ENCODE results near the gene CCDC167.

The CCDC167 gene

DNA sequence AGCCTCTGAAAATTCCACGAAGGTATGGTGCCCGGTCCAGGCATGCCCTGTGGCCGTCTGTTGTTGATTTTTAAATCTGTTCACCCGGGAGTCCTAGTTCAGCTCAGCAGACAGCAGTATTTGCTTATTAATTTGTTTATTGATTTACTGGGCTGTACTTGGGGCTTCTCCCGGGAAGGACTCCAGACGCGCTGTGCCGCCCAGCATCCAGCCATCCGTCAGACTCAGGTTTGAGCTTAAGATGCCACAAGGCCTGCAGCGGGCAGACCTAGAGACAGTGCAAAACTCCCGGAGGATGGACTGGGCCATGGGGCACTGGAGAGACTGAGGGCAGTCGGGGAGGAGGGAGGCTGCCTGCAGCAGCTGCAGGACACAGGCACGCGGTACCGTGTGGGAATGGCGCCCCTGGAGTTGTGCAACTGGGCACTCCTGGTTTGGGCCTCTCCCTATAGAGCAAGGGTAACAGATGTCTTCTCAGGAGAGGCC, 17.3 kb upstream of the CCDC167 start:
- DNase-seq (ENCODE audit: low read depth in 2 of 2): no peak
- TF ChIP-seq, protein P1, sequence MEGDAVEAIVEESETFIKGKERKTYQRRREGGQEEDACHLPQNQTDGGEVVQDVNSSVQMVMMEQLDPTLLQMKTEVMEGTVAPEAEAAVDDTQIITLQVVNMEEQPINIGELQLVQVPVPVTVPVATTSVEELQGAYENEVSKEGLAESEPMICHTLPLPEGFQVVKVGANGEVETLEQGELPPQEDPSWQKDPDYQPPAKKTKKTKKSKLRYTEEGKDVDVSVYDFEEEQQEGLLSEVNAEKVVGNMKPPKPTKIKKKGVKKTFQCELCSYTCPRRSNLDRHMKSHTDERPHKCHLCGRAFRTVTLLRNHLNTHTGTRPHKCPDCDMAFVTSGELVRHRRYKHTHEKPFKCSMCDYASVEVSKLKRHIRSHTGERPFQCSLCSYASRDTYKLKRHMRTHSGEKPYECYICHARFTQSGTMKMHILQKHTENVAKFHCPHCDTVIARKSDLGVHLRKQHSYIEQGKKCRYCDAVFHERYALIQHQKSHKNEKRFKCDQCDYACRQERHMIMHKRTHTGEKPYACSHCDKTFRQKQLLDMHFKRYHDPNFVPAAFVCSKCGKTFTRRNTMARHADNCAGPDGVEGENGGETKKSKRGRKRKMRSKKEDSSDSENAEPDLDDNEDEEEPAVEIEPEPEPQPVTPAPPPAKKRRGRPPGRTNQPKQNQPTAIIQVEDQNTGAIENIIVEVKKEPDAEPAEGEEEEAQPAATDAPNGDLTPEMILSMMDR (IDR thresholded peaks at IDR 0.05; ENCODE audit: low read depth, low read length): no peak
- no peak overlapping the region for H3K4me3 ChIP-seq (replicated peaks in 1 of 2; ENCODE audit: low read depth in 2 of 2, low read length in 2 of 2)

DNA sequence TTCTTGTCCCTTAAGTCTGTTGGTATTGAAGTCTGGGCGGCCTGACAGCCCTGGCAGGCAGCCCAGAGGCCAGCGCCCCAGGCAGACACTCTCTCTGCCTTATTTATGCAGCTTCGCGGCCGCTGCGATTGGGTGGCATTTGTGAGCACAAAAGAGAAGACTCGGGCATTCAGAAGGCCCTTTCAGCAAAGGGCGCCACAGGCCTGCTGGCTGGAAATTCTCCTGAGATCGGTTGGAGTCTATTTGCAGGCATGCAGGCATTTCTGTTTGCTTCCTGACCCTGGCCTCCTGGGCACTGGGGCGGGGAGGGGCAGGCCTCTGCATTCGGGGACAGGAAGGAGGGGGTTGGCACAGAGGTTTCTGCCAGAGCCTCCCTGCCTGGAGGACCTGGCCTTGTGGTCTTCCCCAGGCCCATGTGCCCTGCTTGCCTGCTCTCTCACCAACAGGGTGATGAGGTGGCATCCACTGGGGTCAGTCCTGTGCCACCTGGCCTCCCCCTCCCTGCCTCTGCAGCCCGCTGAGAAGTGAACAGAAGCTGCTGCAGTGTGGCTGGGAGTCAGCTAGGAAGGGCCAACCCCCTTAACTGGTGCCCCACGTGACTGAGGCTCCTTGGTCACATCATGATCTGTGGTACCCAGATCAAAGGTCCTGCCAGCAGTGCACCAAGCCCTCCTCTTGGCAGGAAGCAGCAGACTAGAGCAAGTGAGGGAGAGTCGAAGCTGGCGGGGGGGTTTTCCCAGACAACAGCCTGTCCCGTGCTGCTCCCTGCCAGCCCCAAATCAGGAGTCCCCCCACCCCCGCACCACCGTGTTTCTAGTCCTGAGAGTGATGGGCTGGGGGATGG, 16.6 kb upstream of the CCDC167 start:
- no peak overlapping the region for H3K4me3 ChIP-seq (replicated peaks in 1 of 2; ENCODE audit: low read depth in 2 of 2, low read length in 2 of 2)
- TF ChIP-seq, protein P1 (IDR thresholded peaks at IDR 0.05; ENCODE audit: low read depth, low read length): no peak
- DNase-seq (ENCODE audit: low read depth in 2 of 2): no peak

DNA sequence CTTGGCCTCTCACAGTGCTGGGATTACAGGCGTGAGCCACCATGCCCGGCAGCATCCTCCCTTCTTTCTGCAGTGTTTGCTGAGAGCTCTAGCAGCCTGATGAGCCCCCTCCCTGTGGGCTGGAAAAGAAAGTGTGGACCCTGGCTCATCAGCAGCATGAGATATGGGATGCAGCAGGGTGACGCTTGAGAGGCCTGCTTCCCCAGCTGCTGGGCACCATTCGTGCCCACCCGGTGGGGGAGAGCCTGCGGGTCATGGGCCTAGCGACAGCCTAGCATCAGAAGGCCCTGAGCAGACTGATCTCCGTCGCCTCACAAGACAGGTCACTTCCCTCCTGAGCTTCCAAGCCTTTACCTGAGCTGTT, 16.0 kb upstream of the CCDC167 start:
- TF ChIP-seq, protein P1 (IDR thresholded peaks at IDR 0.05; ENCODE audit: low read depth, low read length): no peak
- H3K4me3 ChIP-seq (replicated peaks in 1 of 2; ENCODE audit: low read depth in 2 of 2, low read length in 2 of 2): no peak overlapping the region
- no peak for DNase-seq (ENCODE audit: low read depth in 2 of 2)

DNA sequence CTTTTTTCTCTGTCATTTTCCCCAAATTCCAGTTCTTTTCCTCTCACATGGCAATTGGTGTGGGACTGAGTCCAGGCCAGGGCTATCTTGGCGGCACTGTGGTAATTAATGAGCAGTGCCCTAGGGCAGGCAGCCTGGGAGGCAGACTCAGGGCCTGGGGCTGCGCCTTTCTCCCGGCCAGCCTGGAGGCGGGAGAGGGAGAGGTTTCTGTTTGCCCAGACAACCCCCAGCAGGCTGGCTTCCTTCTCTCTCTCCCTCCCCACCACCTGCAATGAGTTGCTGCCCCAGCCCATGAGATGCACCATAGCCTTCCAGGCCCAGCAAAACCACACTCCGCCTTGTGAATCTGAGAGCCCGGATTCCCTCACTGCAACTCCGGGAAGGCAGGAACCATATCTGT, 15.1 kb upstream of the CCDC167 start:
- no peak overlapping the region for H3K4me3 ChIP-seq (replicated peaks in 1 of 2; ENCODE audit: low read depth in 2 of 2, low read length in 2 of 2)
- TF ChIP-seq, protein P1 (IDR thresholded peaks at IDR 0.05; ENCODE audit: low read depth, low read length): no peak
- DNase-seq (ENCODE audit: low read depth in 2 of 2): no peak

DNA sequence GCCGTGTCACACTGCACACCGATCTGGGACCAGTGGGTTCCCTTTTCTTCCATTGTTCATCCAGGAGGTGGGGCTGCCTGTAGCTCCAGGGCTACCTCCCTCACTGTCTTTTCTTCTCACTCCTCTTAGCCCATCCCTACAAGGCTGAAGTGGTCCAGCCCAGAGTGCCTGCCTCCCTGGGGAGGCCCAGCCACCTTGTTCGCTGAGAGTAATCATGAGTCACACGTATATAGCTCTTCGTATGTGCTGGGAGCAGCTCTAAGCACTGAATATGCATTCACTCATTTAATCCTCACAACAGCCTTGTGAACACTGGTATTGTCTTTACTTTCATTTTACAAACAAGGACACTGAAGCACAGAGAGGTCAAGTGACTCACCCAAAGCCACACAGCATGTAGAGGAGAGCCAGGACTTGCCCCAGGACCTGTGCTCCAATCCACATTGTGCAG, 14.7 kb upstream of the CCDC167 start:
- peak in 1 of 2 donors; percentile 77 for DNase-seq (ENCODE audit: low read depth in 2 of 2)
- TF ChIP-seq, protein P1 (IDR thresholded peaks at IDR 0.05; ENCODE audit: low read depth, low read length): no peak
- H3K4me3 ChIP-seq (replicated peaks in 1 of 2; ENCODE audit: low read depth in 2 of 2, low read length in 2 of 2): no peak overlapping the region

DNA sequence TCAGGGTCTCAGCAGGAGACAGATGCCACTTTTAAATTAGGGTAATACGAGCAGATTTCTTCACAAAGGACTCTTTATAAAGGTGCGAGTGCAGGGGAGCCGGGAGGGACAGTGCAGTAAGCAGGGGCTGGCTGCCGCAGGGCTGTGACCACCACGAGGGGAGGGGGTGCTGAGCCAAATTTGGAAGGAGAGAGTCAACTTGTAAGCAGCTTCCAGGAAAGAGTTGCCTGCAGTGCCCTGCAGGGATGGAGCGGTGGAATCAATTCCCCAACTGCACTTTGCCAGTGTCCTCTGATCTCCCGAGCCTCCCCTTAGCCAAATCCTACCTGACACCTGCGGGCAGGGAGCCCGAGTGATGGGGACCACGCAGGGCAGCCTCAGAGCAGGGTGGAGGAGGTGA, 13.9 kb upstream of the CCDC167 start:
- DNase-seq (ENCODE audit: low read depth in 2 of 2): no peak
- H3K4me3 ChIP-seq (replicated peaks in 1 of 2; ENCODE audit: low read depth in 2 of 2, low read length in 2 of 2): no peak overlapping the region
- TF ChIP-seq, protein P1 (IDR thresholded peaks at IDR 0.05; ENCODE audit: low read depth, low read length): no peak

Data from cardiac fibroblast (primary cell).